Upper lobe of left lung (tissue), 6 donors: Measurements from ENCODE around the gene POU3F1. TPM values are rescaled to one million over a fixed set of nuclear protein-coding genes. Genes with fewer than 3 reads are reported as not detected.

Experiments
- ATAC-seq, 2 donors: fragments of 200-7000 bp; cut with Tn5 transposase; one replicate each; pipeline ENCODE4 v1.9.1; 2022; ENCODE audit warnings: mild to moderate bottlenecking in 2 of 2, moderate library complexity in 2 of 2; ENCODE audit not compliant: low FRiP score in 2 of 2
- DNase-seq, 2 donors: peaks; one replicate each; pipeline ENCODE4 v3.0.0-alpha.2; 2019 to 2020
- H3K27ac ChIP-seq, 4 donors: fragments of 200-600 bp; sonication (generic); one replicate each; pipeline ENCODE4 v1.5.1; 2016 to 2019
- H3K27me3 ChIP-seq, 4 donors: fragments of 200-600 bp; sonication (generic); one replicate each; pipeline ENCODE4 v1.5.1; 2017 to 2019
- H3K36me3 ChIP-seq, 4 donors: fragments of 200-600 bp; sonication (generic); one replicate each; pipeline ENCODE4 v1.5.1; 2016 to 2019
- H3K4me1 ChIP-seq, 4 donors: fragments of 200-600 bp; sonication (generic); one replicate each; pipeline ENCODE4 v1.5.1; 2018 to 2019
- H3K4me3 ChIP-seq, 4 donors: fragments of 200-600 bp; sonication (generic); one replicate each; pipeline ENCODE4 v1.5.1; 2017 to 2019; ENCODE audit warnings: mild to moderate bottlenecking in 2 of 4, moderate library complexity in 1 of 4
- H3K9me3 ChIP-seq, 4 donors: fragments of 200-600 bp; sonication (generic); one replicate each; pipeline ENCODE4 v1.5.1; 2018 to 2019
- EP300 ChIP-seq, 4 donors: sonication (generic); formaldehyde crosslinking; IDR thresholded peaks; one replicate each; pipeline ENCODE4 v1.5.1; 2017; ENCODE audit warnings: antibody characterized with exemption in 4 of 4, control low read depth in 2 of 4
- POLR2A ChIP-seq, 4 donors: fragments of 450-650 bp; IDR thresholded peaks; one replicate each; pipeline ENCODE4 v1.5.1; 2016 to 2017; ENCODE audit warnings: antibody characterized with exemption in 4 of 4, mild to moderate bottlenecking in 2 of 4
- POLR2AphosphoS5 ChIP-seq, 2 donors: sonication (generic); formaldehyde crosslinking; IDR thresholded peaks; one replicate each; pipeline ENCODE4 v1.5.1; 2017; ENCODE audit warnings: antibody characterized with exemption in 2 of 2
- WGBS, 2 donors: methylation state at CpG; one replicate each; pipeline ENCODE4 v1.1.5; 2017 to 2018; 5-methylcytosine and 5-hydroxymethylcytosine counted together
- total RNA-seq, 6 donors: library from RNA; depleted of rRNA in 4 of 6; stranded (reverse); fragments of >200 nt in 4 of 6; gene quantifications; one replicate each; pipeline versions ENCODE4 v1.1.0 to v1.2.1, GENCODE V29; 2016 to 2021
- TF ChIP-seq, protein P1 (sequence below), 6 experiments: fragments of 450-650 bp in 4 of 6; fragments of 200-600 bp in 2 of 6; sonication (generic) in 2 of 6; IDR thresholded peaks; one replicate each; pipeline ENCODE4 v1.5.1; 2016 to 2019; ENCODE audit warnings: antibody characterized with exemption in 6 of 6
- donor health status: DM: no; HTN: no; CAD: no; lungs with moderate emphysema.
- donor health status: DM: no; HTN: yes; CAD: no; lungs with severe emphysema.

POU3F1 gene
- total RNA-seq, 6 donors from 2014 or later: 0.40 to 1.0 TPM; not detected in 4

GRCh38 chr1:38014171-38014570 lies 32.4 kb downstream of the POU3F1 start:
- H3K27ac ChIP-seq: no peak overlapping the region
- no peak for DNase-seq
- H3K36me3 ChIP-seq: peaks cover 5 to 34% (median 21%) of the 10 kb centered on the region in 4 donors
- no peaks in the 10 kb centered on the region for H3K27me3 ChIP-seq
- peak overlapping the region in 1 of 4 donors; percentile 67 for H3K4me3 ChIP-seq
- H3K9me3 ChIP-seq: no peaks in the 10 kb centered on the region
- no peak for ATAC-seq
- no peak for TF ChIP-seq EP300 (IDR thresholded peaks at IDR 0.05)
- TF ChIP-seq, protein P1, sequence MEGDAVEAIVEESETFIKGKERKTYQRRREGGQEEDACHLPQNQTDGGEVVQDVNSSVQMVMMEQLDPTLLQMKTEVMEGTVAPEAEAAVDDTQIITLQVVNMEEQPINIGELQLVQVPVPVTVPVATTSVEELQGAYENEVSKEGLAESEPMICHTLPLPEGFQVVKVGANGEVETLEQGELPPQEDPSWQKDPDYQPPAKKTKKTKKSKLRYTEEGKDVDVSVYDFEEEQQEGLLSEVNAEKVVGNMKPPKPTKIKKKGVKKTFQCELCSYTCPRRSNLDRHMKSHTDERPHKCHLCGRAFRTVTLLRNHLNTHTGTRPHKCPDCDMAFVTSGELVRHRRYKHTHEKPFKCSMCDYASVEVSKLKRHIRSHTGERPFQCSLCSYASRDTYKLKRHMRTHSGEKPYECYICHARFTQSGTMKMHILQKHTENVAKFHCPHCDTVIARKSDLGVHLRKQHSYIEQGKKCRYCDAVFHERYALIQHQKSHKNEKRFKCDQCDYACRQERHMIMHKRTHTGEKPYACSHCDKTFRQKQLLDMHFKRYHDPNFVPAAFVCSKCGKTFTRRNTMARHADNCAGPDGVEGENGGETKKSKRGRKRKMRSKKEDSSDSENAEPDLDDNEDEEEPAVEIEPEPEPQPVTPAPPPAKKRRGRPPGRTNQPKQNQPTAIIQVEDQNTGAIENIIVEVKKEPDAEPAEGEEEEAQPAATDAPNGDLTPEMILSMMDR (IDR thresholded peaks at IDR 0.05): no peak
- TF ChIP-seq POLR2AphosphoS5 (IDR thresholded peaks at IDR 0.05): no peak
- TF ChIP-seq POLR2A (IDR thresholded peaks at IDR 0.05): no peak
- H3K4me1 ChIP-seq: peaks cover 30 to 38% (median 32%) of the 10 kb centered on the region in 4 donors
- 46 to 57% methylated on average over 4 of the region's 4 CpGs for WGBS, 2 donors

- Histone ChIP-seq H3K36me3 (peaks cover 0 to 25% (median 16%) of the 10 kb centered on the region in 4 donors), H3K4me1 (peaks cover 30 to 38% (median 32%) of the 10 kb centered on the region in 4 donors), H3K4me3 (peak overlapping the region; percentile 54 to 83 (median 67)), H3K27me3 (no peaks in the 10 kb centered on the region), H3K9me3 (no peaks in the 10 kb centered on the region), H3K27ac (peak overlapping the region; percentile 91 to 97 (median 92))
- no peak for ATAC-seq
- WGBS, 2 donors: 19 to 20% methylated on average over 4 of the region's 4 CpGs
- no peak for DNase-seq
- TF ChIP-seq EP300 (IDR thresholded peaks at IDR 0.05) (no peak), POLR2AphosphoS5 (IDR thresholded peaks at IDR 0.05) (no peak)
- TF ChIP-seq, protein P1 (IDR thresholded peaks at IDR 0.05): no peak
Measured at GRCh38 chr1:38013227-38013622, 33.4 kb downstream of the POU3F1 start.

DNA sequence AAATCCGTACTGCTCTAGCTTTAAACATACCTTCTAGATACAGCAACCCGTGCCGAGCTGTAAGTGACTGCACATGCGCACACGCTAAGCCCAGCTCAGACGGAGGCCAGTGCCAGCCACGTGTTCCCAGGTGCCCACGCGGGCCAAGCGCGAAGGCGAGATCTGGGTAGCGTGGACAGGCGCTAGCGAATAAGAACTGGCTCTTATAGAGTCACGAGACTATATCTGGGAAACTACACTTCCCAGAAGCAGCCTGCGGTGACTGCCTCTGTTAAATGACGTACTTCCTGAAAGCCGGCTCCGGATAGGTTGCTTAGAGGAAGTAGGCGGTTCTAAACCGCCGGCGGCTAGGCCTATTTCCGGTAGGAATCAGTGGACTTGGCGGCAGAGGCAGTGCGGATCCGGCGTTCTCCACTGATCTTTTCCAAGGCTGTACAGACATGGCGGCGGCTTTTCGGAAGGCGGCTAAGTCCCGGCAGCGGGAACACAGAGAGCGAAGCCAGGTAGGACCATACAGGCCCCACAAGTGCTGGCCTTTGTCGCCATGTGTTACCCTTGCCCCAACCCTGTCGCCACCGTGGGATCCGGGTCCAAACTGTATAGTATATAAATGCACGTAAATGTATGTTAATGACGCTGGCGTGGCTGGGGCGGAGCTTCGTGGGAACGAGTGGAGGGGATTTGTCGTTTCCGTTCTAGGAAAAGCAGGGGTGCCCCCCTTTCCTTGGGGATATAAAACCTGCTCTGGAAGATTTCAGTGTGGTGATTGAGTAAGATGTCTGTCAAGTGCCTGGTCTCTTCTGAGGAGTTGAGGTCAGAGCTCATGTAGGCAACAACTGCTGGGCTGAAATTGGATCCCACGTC lies 34.0 kb downstream of the POU3F1 start, which contains the start of gene UTP11:
TSS of gene UTP11 (plus strand) at position 372 of the 864 bp plus-strand sequence. CDS start at position 441, 69 bp downstream.
- WGBS, 2 donors: 3% methylated on average over 22 to 33 of the region's 49 CpGs
- DNase-seq (peak; percentile 94 to 95), ATAC-seq (peak; percentile 99)
- Histone ChIP-seq H3K27me3 (no peaks in the 10 kb centered on the region), H3K4me1 (peaks cover 30 to 38% (median 32%) of the 10 kb centered on the region in 4 donors), H3K4me3 (peak within 1 kb of the TSS; percentile 54 to 83 (median 67)), H3K27ac (peak within 1 kb of the TSS; percentile 91 to 97 (median 92)), H3K36me3 (peaks cover 0 to 19% (median 10%) of the 10 kb centered on the region in 4 donors), H3K9me3 (no peaks in the 10 kb centered on the region)
- peak; percentile 84 to 90 for TF ChIP-seq POLR2AphosphoS5 (IDR thresholded peaks at IDR 0.05)
- TF ChIP-seq, protein P1 (IDR thresholded peaks at IDR 0.05): no peak
- TF ChIP-seq POLR2A (IDR thresholded peaks at IDR 0.05): peak in 3 of 4 donors; percentile 31 to 84 (median 77)
- TF ChIP-seq EP300 (IDR thresholded peaks at IDR 0.05): peak in 1 of 4 donors; percentile 46

DNA sequence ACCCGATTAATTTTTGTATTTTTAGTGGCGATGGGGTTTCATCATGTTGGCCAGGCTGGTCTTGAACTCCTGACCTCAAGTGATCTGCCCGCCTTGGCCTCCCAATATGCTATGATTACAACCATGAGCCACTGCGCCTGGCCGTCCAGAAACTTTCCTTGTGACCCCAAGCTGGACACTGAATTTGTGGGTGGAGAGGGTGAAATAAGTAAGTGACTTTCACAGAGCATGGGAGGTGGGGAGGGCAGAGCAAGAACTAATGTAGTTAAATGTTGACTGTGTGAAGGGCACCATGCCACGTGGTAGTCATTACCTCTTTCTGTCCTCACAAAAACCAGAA lies 36.8 kb downstream of the POU3F1 start:
- H3K27me3 ChIP-seq: no peaks in the 10 kb centered on the region
- TF ChIP-seq, protein P1 (IDR thresholded peaks at IDR 0.05): no peak
- TF ChIP-seq POLR2A (IDR thresholded peaks at IDR 0.05): no peak
- no peak for TF ChIP-seq POLR2AphosphoS5 (IDR thresholded peaks at IDR 0.05)
- no peak for TF ChIP-seq EP300 (IDR thresholded peaks at IDR 0.05)
- H3K9me3 ChIP-seq: no peaks in the 10 kb centered on the region
- peaks cover 20 to 30% (median 25%) of the 10 kb centered on the region in 4 donors for H3K4me1 ChIP-seq
- 71 to 94% methylated on average over 6 of the region's 6 CpGs for WGBS, 2 donors
- no peak for DNase-seq
- H3K27ac ChIP-seq: peak overlapping the region in 1 of 4 donors; percentile 23
- ATAC-seq: no peak
- H3K4me3 ChIP-seq: no peak overlapping the region
- H3K36me3 ChIP-seq: no peaks in the 10 kb centered on the region
